Bronchial epithelial cell (primary cell): ENCODE results near the gene RAE1. TPM values are rescaled to one million over a fixed set of nuclear protein-coding genes. Genes with fewer than 3 reads are reported as not detected.
"Not testable (repeated sequence)": the region's sequence is repeated elsewhere in the genome, so short reads cannot be mapped to it uniquely, and the experiment has no call there.

ENCODE experiments used
- DNase-seq: peaks from one replicate; pipeline ENCODE4 v3.0.0-alpha.2; 2010; ENCODE audit warnings: low read depth
- FAIRE-seq: peaks from 2 replicates; lab custom pipeline; 2011; peaks lifted over from hg19 to GRCh38; lab: Jason Lieb, UNC
- H3K27me3 ChIP-seq: 2 replicates; pipeline ENCODE4 v1.5.1; 2011; ENCODE audit warnings: low read length; ENCODE audit not compliant: control insufficient read depth, insufficient read depth
- H3K36me3 ChIP-seq: 2 replicates; pipeline ENCODE4 v1.5.1; 2011; ENCODE audit warnings: low read length; ENCODE audit not compliant: control insufficient read depth, insufficient read depth
- H3K4me3 ChIP-seq: 2 replicates; pipeline ENCODE4 v1.5.1; 2011; ENCODE audit warnings: mild to moderate bottlenecking, low read depth, low read length, control low read depth
- CTCF ChIP-seq: IDR thresholded peaks from 2 replicates; pipeline ENCODE4 v1.5.1; 2011; ENCODE audit warnings: mild to moderate bottlenecking, moderate library complexity, low read length, control low read depth, inconsistent platforms; ENCODE audit not compliant: insufficient read depth, severe bottlenecking
- total RNA-seq: library from RNA; depleted of rRNA; stranded (reverse); fragments of >200 nt; gene quantifications from 2 replicates; pipeline ENCODE4 v1.2.1, GENCODE V29; 2014

Gene RAE1
- total RNA-seq, 1 donor from 2014 or later, result 21.6 TPM

- H3K36me3 ChIP-seq, result no peaks in the 10 kb centered on the region
- FAIRE-seq (no peak), DNase-seq (peak; percentile 72)
- no peak overlapping the region for H3K4me3 ChIP-seq
- H3K27me3 ChIP-seq, result no peaks in the 10 kb centered on the region
- no peak for TF ChIP-seq CTCF
Measured at GRCh38 chr20:57342829-57343228, 8.2 kb upstream of the RAE1 start.

GRCh38 chr20:57346477-57346876, 4.6 kb upstream of the RAE1 start:
- DNase-seq (peak; percentile 69), FAIRE-seq (no peak)
- H3K27me3 ChIP-seq, result no peaks in the 10 kb centered on the region
- H3K4me3 ChIP-seq, result no peak overlapping the region
- peak; percentile 67 for TF ChIP-seq CTCF
- H3K36me3 ChIP-seq, result no peaks in the 10 kb centered on the region

- no peaks in the 10 kb centered on the region for H3K27me3 ChIP-seq
- FAIRE-seq, result no peak
- no peak overlapping the region for H3K4me3 ChIP-seq
- DNase-seq, result no peak
- no peaks in the 10 kb centered on the region for H3K36me3 ChIP-seq
- TF ChIP-seq CTCF, result no peak
Measured at GRCh38 chr20:57347393-57347792, 3.7 kb upstream of the RAE1 start.

GRCh38 chr20:57348200-57348921, 2.7 kb upstream of the RAE1 start:
- not testable (repeated sequence) for DNase-seq, H3K36me3 ChIP-seq, H3K27me3 ChIP-seq, FAIRE-seq, H3K4me3 ChIP-seq

GRCh38 chr20:57348922-57349574, 2.0 kb upstream of the RAE1 start:
- not testable (repeated sequence) for H3K4me3 ChIP-seq, H3K27me3 ChIP-seq, DNase-seq, H3K36me3 ChIP-seq, FAIRE-seq

- DNase-seq (peak; percentile 18), FAIRE-seq (no peak)
- H3K36me3 ChIP-seq, result peaks cover 8% of the 10 kb centered on the region
- no peaks in the 10 kb centered on the region for H3K27me3 ChIP-seq
- no peak for TF ChIP-seq CTCF
- no peak overlapping the region for H3K4me3 ChIP-seq
Measured at GRCh38 chr20:57350081-57350710, 859 bp upstream of the RAE1 start.

- not testable (repeated sequence) for DNase-seq, H3K27me3 ChIP-seq, FAIRE-seq, H3K36me3 ChIP-seq
- peak overlapping the region; percentile 99 for H3K4me3 ChIP-seq
Measured at GRCh38 chr20:57350726-57351041, 371 bp upstream of the RAE1 start.
